B cell (primary cell): ENCODE measurements around the gene SLAMF6. TPM values are rescaled to one million over a fixed set of nuclear protein-coding genes. Genes with fewer than 3 reads are reported as not detected.
A peak's percentile ranks its signal among the peaks of the same experiment; 100 is the strongest.

Experiments used
- ATAC-seq: fragments of 200-7000 bp; cut with Tn5 transposase; one replicate; pipeline ENCODE4 v1.10.0; 2021; ENCODE audit warnings: low read depth, mild to moderate bottlenecking, moderate number of reproducible peaks, moderate library complexity
- CTCF ChIA-PET: fragments of 350-600 bp; sonication (Branson Sonifier 250); formaldehyde crosslinking; loops from one replicate; lab custom pipeline; 2021; ENCODE audit warnings: antibody characterized with exemption, inconsistent platforms; lab: Charles Lee
- POLR2A ChIA-PET: fragments of 350-600 bp; sonication (Branson Sonifier 250); formaldehyde crosslinking; loops from one replicate; lab custom pipeline; 2021; ENCODE audit warnings: antibody characterized with exemption; lab: Charles Lee
- DNase-seq: peaks from one replicate; pipeline ENCODE4 v3.0.0; 2013
- H2AFZ ChIP-seq: 2 replicates; pipeline ENCODE4 v1.6.1; 2012; ENCODE audit warnings: mild to moderate bottlenecking, low read depth, low read length; ENCODE audit not compliant: insufficient read depth, poor library complexity, severe bottlenecking
- H3K27ac ChIP-seq, 2 donors: 1 replicate in 1 of 2; 2 replicates in 1 of 2; pipeline ENCODE4 v1.5.1; 2012 to 2013; ENCODE audit warnings: low read length in 2 of 2, mild to moderate bottlenecking in 2 of 2, moderate library complexity in 1 of 2
- H3K27me3 ChIP-seq, 4 experiments: fragments of 200-600 bp in 1 of 4; sonication (generic) in 1 of 4; replicated peaks in 1 of 4; 1 replicate in 2 of 4; 2 replicates in 2 of 4; pipeline versions ENCODE4 v1.6.1 to v1.7.0; 2013 to 2016; ENCODE audit warnings: low read length in 3 of 4, mild to moderate bottlenecking in 2 of 4, mixed read lengths in 1 of 4, moderate library complexity in 1 of 4; ENCODE audit not compliant: insufficient read depth in 4 of 4, control insufficient read depth in 3 of 4; ENCODE audit errors: control extremely low read depth in 1 of 4
- H3K36me3 ChIP-seq, 2 experiments: replicated peaks in 1 of 2; 1 replicate in 1 of 2; 2 replicates in 1 of 2; pipeline versions ENCODE4 v1.6.1 to v1.7.1; 2013; ENCODE audit warnings: low read length in 1 of 2; ENCODE audit not compliant: insufficient read depth in 2 of 2, control insufficient read depth in 1 of 2; ENCODE audit errors: control extremely low read depth in 1 of 2, extremely low read depth in 1 of 2
- H3K4me1 ChIP-seq, 2 donors: fragments of 200-600 bp in 1 of 2; sonication (generic) in 1 of 2; 1 replicate in 1 of 2; 2 replicates in 1 of 2; pipeline versions ENCODE4 v1.5.1 to v1.6.1; 2013 to 2017; ENCODE audit warnings: low read length in 2 of 2; ENCODE audit not compliant: control insufficient read depth in 2 of 2, insufficient read depth in 2 of 2
- H3K4me2 ChIP-seq: replicated peaks from 2 replicates; pipeline ENCODE3; 2012; ENCODE audit warnings: mild to moderate bottlenecking, low read depth, low read length; ENCODE audit not compliant: poor library complexity, severe bottlenecking
- H3K4me3 ChIP-seq, 5 experiments: fragments of 200-600 bp in 1 of 5; sonication (generic) in 1 of 5; 1 replicate in 3 of 5; 2 replicates in 2 of 5; pipeline versions ENCODE4 v1.5.1 to v1.7.0; 2011 to 2016; ENCODE audit warnings: low read length in 4 of 5, mild to moderate bottlenecking in 4 of 5, low read depth in 2 of 5, control low read depth in 1 of 5, moderate library complexity in 1 of 5; ENCODE audit not compliant: insufficient read depth in 1 of 5; ENCODE audit errors: control extremely low read depth in 1 of 5, extremely low read depth in 1 of 5
- H3K79me2 ChIP-seq: fragments of 200-600 bp; sonication (generic); one replicate; pipeline ENCODE4 v1.6.0; 2016; ENCODE audit warnings: low read length; ENCODE audit not compliant: control insufficient read depth, insufficient read depth
- H3K9ac ChIP-seq: fragments of 200-600 bp; sonication (generic); 2 replicates; pipeline ENCODE4 v1.6.1; 2017; ENCODE audit warnings: mild to moderate bottlenecking, low read length, moderate library complexity
- H3K9me3 ChIP-seq, 3 donors: one replicate each; pipeline versions ENCODE4 v1.6.1 to v1.7.1; 2013; ENCODE audit warnings: low read length in 2 of 3; ENCODE audit not compliant: control insufficient read depth in 2 of 3, insufficient read depth in 1 of 3; ENCODE audit errors: control extremely low read depth in 1 of 3
- H4K20me1 ChIP-seq: 2 replicates; pipeline ENCODE4 v1.6.0; 2012; ENCODE audit warnings: mild to moderate bottlenecking, low read length; ENCODE audit not compliant: insufficient read depth, control insufficient read depth, poor library complexity, severe bottlenecking
- H3K27ac Mint-ChIP-seq: one replicate; pipeline ENCODE4 v1.8.0; 2021; ENCODE audit warnings: mixed read lengths
- H3K27me3 Mint-ChIP-seq: one replicate; pipeline ENCODE4 v1.8.0; 2021; ENCODE audit warnings: mixed read lengths
- H3K4me1 Mint-ChIP-seq: one replicate; pipeline ENCODE4 v1.8.0; 2021; ENCODE audit warnings: mixed read lengths
- H3K4me3 Mint-ChIP-seq: one replicate; pipeline ENCODE4 v1.8.0; 2021; ENCODE audit warnings: mixed read lengths
- H3K9me3 Mint-ChIP-seq: one replicate; pipeline ENCODE4 v1.8.0; 2022; ENCODE audit warnings: mixed read lengths; ENCODE audit not compliant: insufficient read depth
- CTCF ChIP-seq: fragments of 200-600 bp; IDR thresholded peaks from one replicate; pipeline ENCODE4 v1.8.0; 2022; ENCODE audit warnings: antibody characterized with exemption, mild to moderate bottlenecking
- EZH2 ChIP-seq: IDR thresholded peaks from 2 replicates; pipeline ENCODE4 v1.6.1; 2012; ENCODE audit warnings: borderline replicate concordance, low read depth, mild to moderate bottlenecking, moderate library complexity, low read length; ENCODE audit not compliant: insufficient read depth, poor library complexity, severe bottlenecking
- WGBS: methylation state at CpG from one replicate; pipeline ENCODE4 v1.1.5; 2013; ENCODE audit warnings: missing lambda C conversion rate; ENCODE audit not compliant: insufficient coverage; 5-methylcytosine and 5-hydroxymethylcytosine counted together
- intact Hi-C: fragments of 100-400 bp; cut with micrococcal nuclease; formaldehyde crosslinking; loops from one replicate; pipeline ENCODE4 v1.10.0; 2022
- polyA plus RNA-seq: library from polyadenylated mRNA; depleted of rRNA; stranded (reverse); fragments of >200 nt; gene quantifications from 2 replicates; pipeline ENCODE4 v1.2.3, GENCODE V29; 2012
- total RNA-seq, 2 donors: library from RNA; stranded (reverse); fragments of 120-200 nt in 1 of 2; gene quantifications; 1 replicate in 1 of 2; 2 replicates in 1 of 2; pipeline versions ENCODE4 v1.2.3 to v1.2.4, GENCODE V29; 2013 to 2022

SLAMF6 gene
- total and polyA plus RNA-seq, 2 donors (not counting 1 experiment from before 2014, with no cell fraction given): 64.8 to 79.6 TPM

GRCh38 chr1:160439718-160440117, 83.3 kb downstream of the SLAMF6 start:
- H3K9ac ChIP-seq: no peak overlapping the region
- no peak overlapping the region for H3K4me3 Mint-ChIP-seq
- H3K9me3 ChIP-seq: no peaks in the 10 kb centered on the region
- no peaks in the 10 kb centered on the region for H3K27me3 ChIP-seq
- no peak overlapping the region for H3K27ac Mint-ChIP-seq
- H3K36me3 ChIP-seq: no peaks in the 10 kb centered on the region
- H3K4me1 ChIP-seq: peaks cover 40 to 45% of the 10 kb centered on the region in 2 donors
- POLR2A ChIA-PET: interaction anchor here (0.5 kb wide), 1 partner anchor 1294 kb away, joined by 3 read pairs; no protein-coding TSS in a partner anchor
- H2AFZ ChIP-seq: no peak overlapping the region
- DNase-seq (no peak), ATAC-seq (no peak)
- no peak overlapping the region for H3K4me3 ChIP-seq
- CTCF ChIA-PET: interaction anchor here (2.1 to 3.5 kb wide), 2 partner anchors 49 to 167 kb away, joined by 6 to 14 read pairs; no protein-coding TSS in a partner anchor
- H3K27ac ChIP-seq: no peak overlapping the region
- no peaks in the 10 kb centered on the region for H3K27me3 Mint-ChIP-seq
- intact Hi-C loops: loop anchor here (10.0 kb wide), 1 partner anchor 95 kb away; the partner anchor contains the start of genes COPA and NCSTN
- H4K20me1 ChIP-seq: no peaks in the 10 kb centered on the region
- H3K79me2 ChIP-seq: no peaks in the 10 kb centered on the region
- H3K4me1 Mint-ChIP-seq: peaks cover 64% of the 10 kb centered on the region
- TF ChIP-seq EZH2 (no peak), CTCF (no peak)
- no peak overlapping the region for H3K4me2 ChIP-seq
- H3K9me3 Mint-ChIP-seq: peaks cover 7% of the 10 kb centered on the region
- WGBS: no CpG with 5 or more reads among the region's 2 CpGs

- ATAC-seq: no peak
- H3K4me3 Mint-ChIP-seq: peak overlapping the region; percentile 89
Observed at GRCh38 chr1:160438935-160439334, 84.1 kb downstream of the SLAMF6 start.

More at GRCh38 chr1:160438935-160439334, 84.1 kb downstream of the SLAMF6 start:
- no peak overlapping the region for H3K9ac ChIP-seq
- H3K4me2 ChIP-seq: peak overlapping the region; percentile 74
- peaks cover 67% of the 10 kb centered on the region for H3K4me1 Mint-ChIP-seq
- H3K27me3 ChIP-seq: no peaks in the 10 kb centered on the region
- no peaks in the 10 kb centered on the region for H3K9me3 ChIP-seq
- no peaks in the 10 kb centered on the region for H4K20me1 ChIP-seq
- intact Hi-C loops: loop anchor here (10.0 kb wide), 1 partner anchor 94 kb away; the partner anchor contains the start of genes COPA and NCSTN
- ChIA-PET POLR2A (no interaction called here), CTCF (interaction anchor here (2.1 to 3.5 kb wide), 2 partner anchors 50 to 168 kb away, joined by 6 to 14 read pairs; no protein-coding TSS in a partner anchor)
- H3K27me3 Mint-ChIP-seq: no peaks in the 10 kb centered on the region
- peak overlapping the region; percentile 3 to 92 for H3K27ac ChIP-seq
- no peak for TF ChIP-seq EZH2
- TF ChIP-seq CTCF: no peak
- H3K27ac Mint-ChIP-seq: peak overlapping the region; percentile 98
- H3K9me3 Mint-ChIP-seq: peaks cover 13% of the 10 kb centered on the region
- no peaks in the 10 kb centered on the region for H3K79me2 ChIP-seq
- H3K36me3 ChIP-seq: no peaks in the 10 kb centered on the region
- H3K4me3 ChIP-seq: peak overlapping the region in 1 of 5 experiments; percentile 56
- WGBS: no CpG with 5 or more reads among the region's 2 CpGs
- H2AFZ ChIP-seq: peak overlapping the region; percentile 85
- no peak for DNase-seq
- H3K4me1 ChIP-seq: peaks cover 37 to 38% of the 10 kb centered on the region in 2 donors
